ENCODE data around the gene CHAF1B. TPM values are rescaled to one million over a fixed set of nuclear protein-coding genes. Genes with fewer than 3 reads are reported as not detected.

Gene CHAF1B
- total RNA-seq, 2 experiments from 2014 or later = 4.5 to 4.8 TPM

DNA sequence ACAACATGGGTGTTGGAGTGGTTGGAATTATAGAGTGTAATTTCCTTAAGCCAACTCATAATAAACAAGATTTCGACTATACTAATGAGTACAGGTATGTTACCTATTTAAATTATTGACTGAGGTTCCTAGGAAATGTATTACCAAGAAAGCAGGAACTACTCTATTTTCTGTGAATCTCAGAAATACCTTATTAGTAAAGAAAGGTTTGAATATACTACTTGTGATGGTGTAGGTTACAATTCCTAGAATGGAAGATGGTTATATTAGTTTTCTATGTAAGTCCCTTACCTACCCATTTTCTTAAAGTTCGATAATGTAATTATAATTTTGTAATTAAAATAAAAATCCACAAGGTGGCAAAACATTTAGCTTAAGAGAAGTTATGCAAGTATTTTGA lies 35.9 kb upstream of the CHAF1B start:
- no peak overlapping the region for H3K4me3 Mint-ChIP-seq
- H3K9me3 Mint-ChIP-seq = no peaks in the 10 kb centered on the region
- H3K27me3 Mint-ChIP-seq = no peaks in the 10 kb centered on the region
- H3K4me1 Mint-ChIP-seq (ENCODE audit: low read depth) = peaks cover 9% of the 10 kb centered on the region
- Histone ChIP-seq H3K27me3 (ENCODE audit: control insufficient read depth in 1 of 2, insufficient read depth in 2 of 2, low read length in 2 of 2) (no peaks in the 10 kb centered on the region), H3K4me3 (ENCODE audit: low read length) (no peak overlapping the region), H3K27ac (ENCODE audit: low read depth in 1 of 2, low read length in 2 of 2) (no peak overlapping the region), H3K4me1 (ENCODE audit: insufficient read depth, low read length) (no peaks in the 10 kb centered on the region), H3K36me3 (ENCODE audit: insufficient read depth, low read length) (peaks cover 79% of the 10 kb centered on the region), H3K9me3 (ENCODE audit: control insufficient read depth in 1 of 2, insufficient read depth in 1 of 2, low read length in 2 of 2) (no peaks in the 10 kb centered on the region)
- ATAC-seq (ENCODE audit: poor library complexity) = no peak
- intact Hi-C loops (cut with DNase I, micrococcal nuclease) = no loop called here
- H3K36me3 Mint-ChIP-seq (ENCODE audit: low read depth) = peaks cover 76% of the 10 kb centered on the region
- H3K27ac Mint-ChIP-seq = no peak overlapping the region
- ChIA-PET CTCF (interaction anchor here (0.6 to 1.5 kb wide), 3 partner anchors 47 to 584 kb away, joined by 3 read pairs; no protein-coding TSS in a partner anchor), POLR2A (no interaction called here)
- TF ChIP-seq, protein P1, sequence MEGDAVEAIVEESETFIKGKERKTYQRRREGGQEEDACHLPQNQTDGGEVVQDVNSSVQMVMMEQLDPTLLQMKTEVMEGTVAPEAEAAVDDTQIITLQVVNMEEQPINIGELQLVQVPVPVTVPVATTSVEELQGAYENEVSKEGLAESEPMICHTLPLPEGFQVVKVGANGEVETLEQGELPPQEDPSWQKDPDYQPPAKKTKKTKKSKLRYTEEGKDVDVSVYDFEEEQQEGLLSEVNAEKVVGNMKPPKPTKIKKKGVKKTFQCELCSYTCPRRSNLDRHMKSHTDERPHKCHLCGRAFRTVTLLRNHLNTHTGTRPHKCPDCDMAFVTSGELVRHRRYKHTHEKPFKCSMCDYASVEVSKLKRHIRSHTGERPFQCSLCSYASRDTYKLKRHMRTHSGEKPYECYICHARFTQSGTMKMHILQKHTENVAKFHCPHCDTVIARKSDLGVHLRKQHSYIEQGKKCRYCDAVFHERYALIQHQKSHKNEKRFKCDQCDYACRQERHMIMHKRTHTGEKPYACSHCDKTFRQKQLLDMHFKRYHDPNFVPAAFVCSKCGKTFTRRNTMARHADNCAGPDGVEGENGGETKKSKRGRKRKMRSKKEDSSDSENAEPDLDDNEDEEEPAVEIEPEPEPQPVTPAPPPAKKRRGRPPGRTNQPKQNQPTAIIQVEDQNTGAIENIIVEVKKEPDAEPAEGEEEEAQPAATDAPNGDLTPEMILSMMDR (IDR thresholded peaks at IDR 0.05) = no peak
- DNase-seq = no peak

DNA sequence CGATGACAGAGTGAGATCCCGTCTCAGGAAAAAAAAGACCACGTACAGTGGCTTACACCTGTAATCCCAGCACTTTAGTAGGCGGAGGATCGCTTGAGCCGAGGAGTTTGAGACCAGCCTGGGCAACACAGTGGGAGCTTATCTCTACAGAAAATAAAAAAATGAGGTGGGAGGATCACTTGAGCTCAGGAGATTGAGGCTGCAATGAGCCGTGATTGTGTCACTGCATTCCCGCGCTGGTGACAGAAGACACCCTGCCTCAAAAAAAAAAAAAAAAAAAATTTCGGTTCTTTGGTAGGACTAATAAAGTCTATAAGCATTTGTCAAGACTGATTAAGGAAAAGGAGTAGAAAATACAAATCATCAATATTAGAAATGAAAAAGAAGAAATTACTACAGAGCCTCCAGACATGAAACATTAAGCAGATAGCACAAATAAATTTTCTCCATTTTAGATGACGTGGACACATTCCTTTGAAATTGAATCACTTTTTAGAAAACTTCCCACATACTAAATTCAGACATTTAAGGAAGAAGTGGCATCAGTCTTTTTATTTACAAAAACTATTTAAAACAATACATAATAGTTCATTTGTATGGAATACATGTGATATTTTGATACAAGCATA lies 34.8 kb upstream of the CHAF1B start:
- peaks cover 81% of the 10 kb centered on the region for H3K36me3 ChIP-seq (ENCODE audit: insufficient read depth, low read length)
- peak overlapping the region; percentile 51 for H3K27ac Mint-ChIP-seq

GRCh38 chr21:36354918-36355680 lies 30.1 kb upstream of the CHAF1B start:
- Histone ChIP-seq H3K27me3 (ENCODE audit: control insufficient read depth in 1 of 2, insufficient read depth in 2 of 2, low read length in 2 of 2) (no peaks in the 10 kb centered on the region), H3K36me3 (ENCODE audit: insufficient read depth, low read length) (peaks cover 78% of the 10 kb centered on the region), H3K27ac (ENCODE audit: low read depth in 1 of 2, low read length in 2 of 2) (no peak overlapping the region), H3K4me3 (ENCODE audit: low read length) (no peak overlapping the region), H3K9me3 (ENCODE audit: control insufficient read depth in 1 of 2, insufficient read depth in 1 of 2, low read length in 2 of 2) (no peaks in the 10 kb centered on the region), H3K4me1 (ENCODE audit: insufficient read depth, low read length) (no peaks in the 10 kb centered on the region)
- peaks cover 75% of the 10 kb centered on the region for H3K36me3 Mint-ChIP-seq (ENCODE audit: low read depth)
- peaks cover 12% of the 10 kb centered on the region for H3K4me1 Mint-ChIP-seq (ENCODE audit: low read depth)
- TF ChIP-seq, protein P1 (IDR thresholded peaks at IDR 0.05) = no peak
- ATAC-seq (ENCODE audit: poor library complexity) (no peak), DNase-seq (no peak)
- no peak overlapping the region for H3K4me3 Mint-ChIP-seq
- CTCF ChIA-PET = no interaction called here
- H3K9me3 Mint-ChIP-seq = no peaks in the 10 kb centered on the region
- no peaks in the 10 kb centered on the region for H3K27me3 Mint-ChIP-seq
- H3K27ac Mint-ChIP-seq = peak overlapping the region; percentile 61
- POLR2A ChIA-PET = no interaction called here
- intact Hi-C loops (cut with DNase I, micrococcal nuclease) = no loop called here

More for the DNA sequence above, 34.8 kb upstream of the CHAF1B start:
- CTCF ChIA-PET = interaction anchor here (1.5 kb wide), 1 partner anchor 198 kb away, joined by 3 read pairs; no protein-coding TSS in a partner anchor
- no peak overlapping the region for H3K4me3 Mint-ChIP-seq
- H3K27me3 Mint-ChIP-seq = no peaks in the 10 kb centered on the region
- TF ChIP-seq, protein P1 (IDR thresholded peaks at IDR 0.05) = no peak
- Histone ChIP-seq H3K9me3 (ENCODE audit: control insufficient read depth in 1 of 2, insufficient read depth in 1 of 2, low read length in 2 of 2) (no peaks in the 10 kb centered on the region), H3K4me3 (ENCODE audit: low read length) (no peak overlapping the region), H3K4me1 (ENCODE audit: insufficient read depth, low read length) (no peaks in the 10 kb centered on the region), H3K27me3 (ENCODE audit: control insufficient read depth in 1 of 2, insufficient read depth in 2 of 2, low read length in 2 of 2) (no peaks in the 10 kb centered on the region), H3K27ac (ENCODE audit: low read depth in 1 of 2, low read length in 2 of 2) (no peak overlapping the region)
- intact Hi-C loops (cut with DNase I, micrococcal nuclease) = no loop called here
- no peak for ATAC-seq (ENCODE audit: poor library complexity)
- POLR2A ChIA-PET = no interaction called here
- no peaks in the 10 kb centered on the region for H3K9me3 Mint-ChIP-seq
- peaks cover 75% of the 10 kb centered on the region for H3K36me3 Mint-ChIP-seq (ENCODE audit: low read depth)
- H3K4me1 Mint-ChIP-seq (ENCODE audit: low read depth) = peaks cover 17% of the 10 kb centered on the region
- DNase-seq = no peak

All from CD4-positive, alpha-beta T cell (primary cell).